HG03066 (cell line): ENCODE results near the gene DUSP10.

Experiments
- ATAC-seq: cut with Tn5 transposase; IDR thresholded peaks from one replicate; pipeline ENCODE4 v1.9.1; 2021; ENCODE audit warnings: low read depth; ENCODE audit not compliant: unreplicated experiment

The DUSP10 gene

DNA sequence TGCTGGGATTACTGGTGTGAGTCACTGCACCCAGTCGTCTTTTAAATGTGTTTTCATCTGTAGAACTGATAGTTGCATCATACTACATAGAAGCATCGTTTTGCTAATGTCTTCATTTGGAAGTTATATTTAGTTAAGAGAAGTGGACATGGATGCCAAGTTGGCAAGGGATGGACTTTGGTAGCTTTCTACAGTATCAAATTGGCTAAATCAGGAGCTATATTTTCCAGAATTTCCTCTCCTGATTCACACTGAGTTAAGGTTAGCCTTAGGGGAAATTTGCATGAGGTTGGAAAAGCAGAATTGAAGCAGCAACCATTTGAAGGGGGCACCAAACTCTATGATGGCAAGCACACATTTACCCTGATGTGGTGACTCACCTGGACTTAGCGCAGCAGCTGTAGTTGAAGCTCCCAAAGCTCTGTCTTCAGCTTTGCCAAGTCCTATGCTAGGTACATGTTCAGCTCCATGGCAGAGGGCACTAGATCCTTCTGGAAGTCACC is 43.9 kb downstream of the DUSP10 start:
- no peak for ATAC-seq

DNA sequence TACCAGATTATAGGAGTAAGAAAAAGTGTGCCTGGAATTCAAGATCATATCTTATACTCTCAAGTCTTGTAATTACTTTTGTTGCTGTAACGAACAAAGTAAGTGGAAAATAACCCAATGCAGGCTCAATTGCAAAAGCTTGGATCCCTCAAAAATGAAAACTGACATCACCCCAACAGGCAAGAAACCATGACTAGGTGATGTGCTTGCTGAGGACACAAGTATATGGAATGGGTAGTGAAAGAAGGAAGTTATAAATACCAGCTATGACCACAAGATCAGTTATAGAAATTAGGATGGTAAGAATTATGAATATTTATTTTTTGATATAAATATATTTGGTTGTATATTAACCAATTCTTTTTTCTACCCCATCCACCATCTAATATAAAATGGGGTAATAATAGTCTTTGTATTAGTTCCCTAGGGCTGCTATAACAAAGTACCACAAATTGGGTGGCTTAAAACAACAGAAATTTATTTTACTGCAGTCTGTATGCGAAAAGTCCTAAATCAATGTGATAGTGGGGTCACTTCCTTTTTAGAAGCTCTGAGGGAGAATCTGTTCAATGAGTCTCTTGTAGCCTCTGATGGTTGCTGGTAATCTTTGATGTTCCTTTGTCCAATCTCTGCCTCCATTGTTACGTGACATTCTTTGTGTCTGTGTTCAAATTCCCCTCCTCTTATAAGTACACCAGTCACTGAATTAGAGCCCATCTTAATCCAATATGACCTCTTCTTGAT is 45.0 kb downstream of the DUSP10 start:
- no peak for ATAC-seq

DNA sequence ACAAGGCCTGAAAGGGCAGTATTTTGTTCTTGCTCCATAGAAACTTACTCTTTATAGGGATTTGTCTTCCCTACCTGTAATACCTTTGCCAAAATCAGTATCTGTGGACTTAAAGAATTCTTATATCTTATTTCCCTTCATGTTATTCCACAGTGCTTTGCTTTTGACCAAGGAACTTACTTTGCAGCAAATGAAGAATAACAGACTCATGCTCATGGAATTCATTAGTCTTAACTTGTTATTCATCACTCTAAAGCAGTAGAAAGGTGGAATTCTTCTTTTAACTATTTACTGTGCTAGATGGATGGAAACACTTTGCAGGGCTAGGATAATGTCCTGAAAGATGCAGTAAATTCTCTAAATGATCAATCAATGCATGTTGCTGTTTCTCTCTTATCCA is 45.9 kb downstream of the DUSP10 start:
- no peak for ATAC-seq

DNA sequence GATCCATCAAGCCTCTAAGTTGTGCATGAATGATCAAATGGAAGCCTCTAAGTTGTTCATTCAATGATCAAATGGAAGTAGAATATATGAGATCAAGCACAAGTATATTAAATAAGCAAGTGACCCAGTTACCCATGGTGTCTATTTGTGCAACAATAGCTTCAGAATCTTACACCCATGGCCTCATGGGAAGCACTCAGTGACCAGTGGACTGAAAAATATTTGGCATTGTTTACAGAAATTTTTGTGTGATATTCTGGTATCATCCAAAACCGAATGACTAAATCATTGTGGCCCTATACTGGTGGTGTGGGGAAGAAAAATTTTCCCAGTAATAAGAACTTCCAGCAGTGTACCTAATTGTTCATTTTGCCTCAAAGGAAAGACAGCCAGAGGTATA is 46.6 kb downstream of the DUSP10 start:
- ATAC-seq: no peak

DNA sequence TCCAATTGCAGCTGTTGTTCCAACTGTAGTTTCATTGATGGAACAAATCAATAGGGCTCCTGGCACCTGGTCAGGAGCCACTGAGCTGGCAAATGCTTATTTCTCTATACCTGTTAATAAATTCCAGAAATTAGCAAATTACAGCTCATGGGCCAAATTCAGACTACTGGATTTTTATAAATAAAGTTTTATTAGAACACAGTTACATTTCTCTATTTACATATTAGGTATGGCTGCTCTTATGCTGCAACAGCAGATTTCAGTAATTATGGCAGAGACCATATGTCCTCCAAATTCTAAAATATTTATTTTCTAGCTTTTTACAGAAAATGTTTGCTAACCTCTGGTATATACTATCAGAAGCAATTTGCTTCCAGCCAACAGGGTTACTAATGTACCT is 47.8 kb downstream of the DUSP10 start:
- ATAC-seq: no peak

DNA sequence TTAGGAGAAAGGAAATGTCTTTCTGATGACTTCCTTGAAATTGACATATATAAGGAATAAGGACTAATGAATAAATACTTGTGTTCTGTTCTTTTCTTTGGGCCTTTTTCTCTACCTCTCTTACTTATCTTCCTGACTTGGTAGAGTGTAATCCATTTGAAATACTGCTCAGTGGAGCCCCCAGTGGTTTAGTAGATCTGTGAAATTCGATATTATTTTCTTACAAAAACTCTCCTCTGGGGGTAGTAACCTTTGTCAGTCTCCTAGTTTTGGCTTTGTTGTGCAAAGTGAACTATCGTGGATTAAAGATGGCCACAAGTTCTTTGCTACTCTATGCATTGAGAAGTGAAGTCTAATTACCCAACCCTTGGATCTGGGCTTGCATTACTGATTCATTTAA is 48.8 kb downstream of the DUSP10 start:
- no peak for ATAC-seq

DNA sequence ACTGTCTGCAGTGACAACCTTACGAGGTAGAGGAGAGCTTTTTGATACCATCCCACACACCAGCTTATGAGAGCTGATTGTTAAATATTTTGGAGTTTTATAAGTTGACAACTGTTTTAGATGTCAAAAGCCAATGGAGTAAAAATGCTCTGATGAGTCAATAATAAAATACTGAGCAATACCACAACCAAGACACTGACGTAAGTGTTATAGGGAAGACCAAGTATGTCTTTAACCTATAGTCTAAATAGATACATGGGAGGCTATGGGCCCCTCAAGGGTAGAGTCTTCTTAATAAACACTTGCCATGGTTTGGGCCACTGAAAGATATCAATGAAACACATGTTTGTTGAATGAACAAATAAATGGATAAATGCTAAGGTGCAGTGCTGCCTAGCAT is 49.2 kb downstream of the DUSP10 start:
- no peak for ATAC-seq

DNA sequence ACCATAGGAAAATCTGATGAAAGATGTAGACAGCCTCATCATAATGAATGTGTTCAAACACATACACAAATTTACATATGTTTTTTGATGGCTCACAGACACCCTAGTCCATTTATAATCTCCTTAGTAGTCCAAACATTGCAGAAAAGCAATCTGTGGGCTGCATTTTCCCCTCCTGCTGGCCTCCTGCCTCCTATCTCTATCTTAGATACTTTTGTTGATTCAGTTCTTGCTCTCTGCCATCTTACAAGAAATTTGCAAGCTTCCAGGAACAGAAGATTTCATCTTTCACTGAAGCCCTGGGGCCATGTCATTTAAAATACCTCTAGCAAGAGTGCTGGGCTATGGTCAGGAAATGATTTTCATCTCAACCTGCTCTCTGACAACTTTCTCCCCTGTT is 50.6 kb downstream of the DUSP10 start:
- ATAC-seq: no peak

DNA sequence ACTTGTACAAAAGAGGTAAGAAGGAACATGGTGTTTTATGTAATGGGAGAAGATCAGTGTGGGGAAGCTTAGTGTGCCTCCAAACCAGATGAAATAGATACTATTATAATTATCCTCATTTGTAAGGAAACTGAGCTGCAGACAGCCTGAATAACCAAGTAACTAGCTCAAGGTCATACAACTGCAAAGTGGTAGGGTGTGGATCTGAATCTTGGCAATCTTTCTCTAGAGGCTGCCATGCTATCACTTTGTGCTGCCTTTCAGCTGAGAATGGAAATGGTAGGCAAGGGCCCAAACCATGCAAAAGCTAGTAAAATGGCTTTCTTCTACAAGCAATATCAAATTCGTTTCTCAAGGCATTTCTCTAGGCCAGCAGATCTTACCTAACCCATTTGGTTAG is 51.0 kb downstream of the DUSP10 start:
- ATAC-seq: no peak

DNA sequence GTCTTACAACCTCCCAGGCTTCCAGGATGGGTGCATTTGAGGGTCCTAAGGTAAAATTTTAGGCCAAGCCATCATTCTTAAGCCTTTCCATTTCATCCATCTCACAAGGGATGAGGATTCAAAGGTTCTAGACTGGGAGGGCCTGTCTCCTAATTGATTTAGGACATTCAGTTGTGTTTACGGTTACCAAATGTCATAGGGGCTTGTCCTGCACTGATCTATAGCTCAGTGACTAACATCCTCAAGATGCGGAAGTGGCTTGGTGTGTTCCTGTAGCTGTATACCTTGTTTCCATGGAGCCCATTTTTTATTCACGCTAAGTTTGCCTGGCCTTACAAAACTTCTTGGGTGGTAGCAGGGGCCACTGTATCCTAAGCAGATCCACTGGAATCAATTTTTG is 52.8 kb downstream of the DUSP10 start:
- ATAC-seq: no peak

DNA sequence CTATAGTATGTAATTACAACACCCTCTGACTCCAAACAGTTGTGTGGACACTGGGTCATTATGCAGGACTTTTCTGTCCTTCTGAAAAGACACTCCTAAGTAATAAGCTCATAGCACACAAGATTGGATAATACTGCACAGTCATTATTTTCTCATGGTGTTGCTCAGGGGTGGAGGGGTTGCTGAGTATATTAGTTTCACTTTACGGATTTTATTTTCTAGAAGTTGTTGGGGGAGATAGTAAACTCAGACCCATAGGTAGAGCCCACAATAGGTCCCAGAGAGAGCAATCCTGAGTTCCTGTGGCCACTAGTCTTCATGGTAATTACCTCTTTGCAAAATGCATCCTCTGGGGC is 53.4 kb downstream of the DUSP10 start:
- no peak for ATAC-seq

DNA sequence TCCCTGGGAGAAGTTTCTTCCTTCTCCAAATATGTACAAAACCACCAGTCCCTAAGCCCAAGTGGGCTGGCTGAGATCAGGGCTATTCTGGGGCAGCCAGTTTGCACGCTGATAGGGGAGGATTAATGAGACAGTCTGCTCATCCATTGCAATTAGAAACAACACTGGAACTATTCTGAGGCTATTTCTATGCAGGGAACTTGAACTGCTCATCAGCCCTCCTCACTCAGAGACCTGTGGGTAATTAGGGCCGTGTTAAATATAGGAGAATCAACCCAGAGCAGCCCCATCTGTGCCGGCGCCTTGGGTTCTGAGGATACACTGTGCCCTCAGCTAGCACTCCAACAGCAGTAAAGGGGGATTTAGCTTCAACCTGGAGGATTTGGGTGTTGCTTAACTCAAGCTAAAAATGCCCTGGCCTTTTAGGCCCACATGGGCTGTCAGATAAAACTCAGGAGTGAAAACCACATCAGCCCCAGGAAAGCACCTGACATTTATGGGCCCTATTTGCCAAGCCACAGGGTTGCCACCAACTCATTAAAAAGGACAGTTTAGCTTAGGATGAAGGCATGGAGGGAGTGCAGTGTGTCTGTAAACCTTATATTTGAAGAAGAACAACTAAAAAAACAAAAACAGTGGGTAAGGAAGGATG is 53.9 kb downstream of the DUSP10 start:
- ATAC-seq: no peak

DNA sequence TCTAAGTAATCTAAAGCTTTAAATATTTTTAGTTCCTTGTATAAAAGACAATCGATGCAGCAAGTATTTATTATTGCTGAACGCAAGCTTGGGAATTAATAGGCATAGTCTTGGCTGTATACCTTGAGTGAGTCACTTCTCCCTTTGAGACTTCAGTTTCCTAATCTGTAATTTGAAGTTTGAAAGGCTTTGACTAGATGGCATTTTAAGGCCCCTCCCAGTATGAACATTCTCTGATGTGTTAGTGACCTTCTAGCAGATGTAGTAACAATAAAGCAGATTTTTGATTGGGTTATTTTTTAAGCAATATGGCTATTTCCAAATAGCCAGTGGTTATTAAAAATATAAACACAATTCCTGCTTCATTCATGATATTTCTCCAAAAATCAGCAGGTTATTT is 58.2 kb downstream of the DUSP10 start:
- no peak for ATAC-seq

DNA sequence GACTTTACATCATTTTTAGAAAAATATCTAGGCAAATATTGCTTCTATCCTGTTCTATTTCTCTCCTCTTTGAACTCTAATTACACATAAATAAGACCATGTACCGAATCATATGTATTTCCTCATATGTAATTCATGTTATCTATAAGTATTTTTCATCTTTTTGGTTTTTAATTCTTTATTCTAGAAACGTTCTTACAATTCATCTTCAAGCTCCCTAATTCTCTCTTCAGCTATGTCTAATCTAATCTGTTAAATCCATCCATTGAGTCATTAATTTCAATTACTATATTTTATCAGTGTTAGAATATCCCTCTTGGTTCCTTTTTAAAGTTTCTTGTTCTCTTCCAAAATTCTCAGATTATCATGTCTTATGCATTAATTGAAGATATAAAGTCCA is 61.8 kb downstream of the DUSP10 start:
- no peak for ATAC-seq

DNA sequence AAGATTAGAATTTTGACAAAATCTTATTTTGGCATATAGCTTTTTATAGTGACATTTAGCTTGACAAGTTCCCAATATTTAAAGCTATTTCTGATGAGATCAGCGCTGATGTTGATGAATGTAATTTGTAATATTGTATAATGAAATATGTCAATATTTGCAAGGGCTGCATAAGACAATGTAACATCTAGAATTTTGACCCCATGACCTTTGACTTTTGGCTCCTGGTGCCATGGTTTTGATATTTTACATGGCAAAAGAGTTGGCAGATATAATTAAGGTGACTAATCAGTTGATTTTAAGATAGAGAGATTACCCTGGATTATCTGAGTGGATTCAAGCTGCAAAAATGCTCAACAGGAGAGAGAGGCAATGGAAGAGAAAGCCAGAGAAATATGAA is 63.9 kb downstream of the DUSP10 start:
- no peak for ATAC-seq

DNA sequence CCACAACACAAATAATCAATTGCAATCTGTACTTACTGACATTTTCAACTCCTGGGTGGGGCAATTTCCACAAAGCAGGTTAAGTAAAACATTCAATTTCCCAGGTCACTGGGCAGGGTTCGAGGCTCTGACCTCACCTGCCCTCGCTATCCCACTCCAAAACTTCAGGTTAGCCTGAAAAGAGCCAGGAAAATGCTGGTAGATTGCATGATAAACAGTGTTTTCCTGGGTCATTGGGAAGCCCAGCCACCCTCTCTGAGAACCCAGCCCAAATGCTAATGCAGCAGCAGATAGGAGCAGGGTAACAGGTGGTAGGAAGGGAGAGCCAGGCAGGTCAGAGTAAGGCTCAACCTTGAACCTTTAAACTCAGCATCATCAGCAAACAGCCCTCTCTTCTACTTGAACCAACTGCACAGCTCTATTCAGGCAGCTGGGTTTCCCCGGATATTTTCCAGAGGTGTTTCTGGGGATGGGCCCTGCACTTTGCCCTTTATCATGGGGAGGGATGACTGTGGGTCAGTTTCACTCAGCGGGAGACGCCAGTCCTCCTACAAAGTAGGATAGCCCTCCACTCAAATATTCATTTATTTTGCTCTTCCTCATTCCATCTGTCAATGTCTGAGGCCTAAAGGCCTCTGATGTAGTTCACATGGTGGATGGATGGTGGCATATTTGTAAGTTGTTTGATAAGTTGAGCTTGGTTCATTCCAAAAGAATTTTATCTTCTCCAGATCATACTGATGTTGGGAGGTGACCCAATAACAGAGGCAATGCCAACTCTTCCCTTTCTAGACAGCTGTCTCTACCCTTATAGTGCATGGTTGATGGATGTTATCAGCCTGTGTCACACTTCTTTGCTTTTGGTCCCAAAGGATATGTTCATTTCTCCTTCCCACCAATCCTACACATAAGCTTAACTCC is 65.7 kb downstream of the DUSP10 start:
- no peak for ATAC-seq

DNA sequence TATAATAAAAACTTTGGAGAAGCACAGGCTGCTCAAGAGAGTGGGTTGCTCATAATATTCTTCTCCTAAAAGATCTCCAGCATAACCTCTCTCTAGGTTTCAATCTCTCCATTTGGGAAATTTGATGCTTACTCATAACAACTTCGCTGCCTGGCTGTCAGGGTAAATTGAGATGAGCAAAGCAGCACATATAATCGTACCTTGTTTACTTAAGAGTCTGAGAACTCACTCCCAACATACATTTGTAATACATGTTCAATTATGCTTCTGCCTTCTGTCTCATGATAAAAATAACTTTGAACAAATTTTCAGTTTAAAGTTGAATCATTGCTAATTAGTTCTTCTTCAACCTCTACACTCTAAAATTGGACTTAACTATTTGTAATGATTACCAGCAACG is 68.9 kb downstream of the DUSP10 start:
- no peak for ATAC-seq

DNA sequence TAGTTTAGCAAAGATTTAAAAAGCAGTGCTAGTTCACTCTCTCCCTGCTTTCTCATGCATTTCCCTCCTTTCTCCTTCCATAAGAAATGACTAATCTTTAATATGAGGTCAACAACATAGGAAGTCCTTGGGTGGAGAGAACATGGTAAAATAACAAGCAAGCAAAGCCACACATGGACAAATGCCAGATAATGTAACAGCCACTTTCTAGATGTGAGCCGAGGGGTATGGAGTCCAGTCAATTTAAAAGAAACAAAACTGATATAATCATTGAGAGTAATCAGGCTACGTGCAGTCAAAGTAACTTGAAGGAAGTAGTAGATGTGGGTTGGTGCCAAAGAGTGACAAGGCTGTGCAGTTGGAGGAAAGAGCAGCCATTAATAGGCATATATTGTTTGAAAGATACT is 69.6 kb downstream of the DUSP10 start:
- no peak for ATAC-seq

DNA sequence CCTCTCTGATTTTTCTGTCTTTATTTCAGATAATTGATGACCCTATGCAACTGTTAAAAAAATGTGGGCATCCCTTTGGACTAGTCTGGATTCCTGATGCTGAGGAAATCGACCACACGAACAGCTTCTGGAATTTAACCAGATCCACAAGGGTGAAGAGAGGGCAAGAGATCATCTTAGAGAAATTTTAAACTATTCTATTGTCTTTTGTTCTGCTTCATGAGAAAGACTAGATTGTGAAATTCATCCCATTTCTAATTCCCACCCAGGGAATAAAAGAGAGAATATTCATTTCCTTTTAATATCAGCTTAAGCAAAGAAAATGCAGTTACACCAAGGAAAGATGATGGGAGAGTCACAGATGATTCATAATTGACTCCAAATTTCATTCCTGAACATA is 71.8 kb downstream of the DUSP10 start:
- ATAC-seq: no peak

DNA sequence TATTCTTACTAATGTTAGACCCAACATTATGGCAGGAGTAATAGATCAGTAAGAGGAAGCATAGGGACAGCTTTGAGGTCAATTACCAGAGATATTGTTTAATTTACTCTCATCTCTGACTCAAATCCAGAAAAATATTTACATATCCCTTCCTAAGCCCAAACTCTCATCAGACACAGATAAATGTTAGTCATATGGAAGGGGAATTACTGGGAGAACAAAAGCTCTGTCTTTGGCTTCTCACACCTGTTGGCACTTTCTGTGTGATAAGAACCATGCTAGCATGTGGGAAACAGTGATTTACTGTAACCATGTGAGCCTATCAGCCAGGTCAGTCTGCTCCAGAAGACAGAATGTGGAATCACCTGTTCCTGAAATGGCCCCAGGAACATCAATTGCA is 72.4 kb downstream of the DUSP10 start:
- ATAC-seq: no peak

DNA sequence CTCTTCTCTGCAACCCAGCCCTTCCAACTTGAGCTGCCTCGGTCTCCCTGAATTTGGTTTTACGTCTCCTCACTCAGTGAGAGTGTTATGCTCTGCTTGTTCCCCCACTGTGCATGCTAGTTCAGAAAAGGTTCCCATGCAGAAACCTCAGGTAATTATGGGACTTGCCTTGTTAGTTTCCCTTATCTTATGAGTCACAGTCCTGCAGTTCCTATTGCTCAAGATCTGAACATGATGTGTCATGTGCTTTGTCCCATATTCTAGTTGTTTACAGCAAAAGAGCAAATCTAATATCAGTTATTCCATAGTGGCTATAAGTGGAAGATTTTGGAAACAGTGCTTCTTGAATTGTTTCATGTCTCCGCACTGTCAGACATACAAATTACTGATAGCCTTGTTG is 74.4 kb downstream of the DUSP10 start:
- ATAC-seq: peak; percentile 92
